K562 (cell line): Measurements from ENCODE around the gene GAD1. TPM values are rescaled to one million over a fixed set of nuclear protein-coding genes. Genes with fewer than 3 reads are reported as not detected.

Source experiments
- NONO ChIP-seq, 2 experiments: fragments of 200-400 bp in 1 of 2; fragments of 450-650 bp in 1 of 2; formaldehyde crosslinking in 1 of 2; IDR thresholded peaks; 2 replicates each; pipeline ENCODE4 v1.6.1; 2017; ENCODE audit warnings: low read depth in 2 of 2, mild to moderate bottlenecking in 2 of 2, moderate library complexity in 2 of 2, low read length in 1 of 2
- PHTF2 ChIP-seq: fragments of 250-450 bp; sonication (Bioruptor Pico); IDR thresholded peaks from 2 replicates; pipeline ENCODE4 v1.5.0; 2021; ENCODE audit warnings: mild to moderate bottlenecking
- STAG1 ChIP-seq: sonication (generic); formaldehyde crosslinking; IDR thresholded peaks from 2 replicates; pipeline ENCODE4 v1.5.0; 2020; ENCODE audit warnings: missing genetic modification reagents, borderline replicate concordance
- ZFX ChIP-seq: sonication (generic); formaldehyde crosslinking; IDR thresholded peaks from 2 replicates; pipeline ENCODE4 v1.8.0; 2022; ENCODE audit warnings: mild to moderate bottlenecking, missing genetic modification reagents, moderate library complexity
- polyA plus RNA-seq, 8 experiments: library from polyadenylated mRNA; depleted of rRNA in 4 of 8; stranded (reverse) in 5 of 8; unstranded in 3 of 8; fragments of >200 nt; fragmentation: Nextera tagmentation in 2 of 8; fragmentation: Illumina TruSeq in 1 of 8; extraction: Ambion mirVana in 2 of 8; extraction: Trizol in 1 of 8; gene quantifications; 2 replicates each; pipeline versions ENCODE4 v1.2.1 to v1.2.3, GENCODE V29; 2011 to 2014; ENCODE audit warnings: inconsistent platforms in 1 of 8, missing spikeins in 1 of 8
- total RNA-seq, 7 experiments: library from RNA; depleted of rRNA in 6 of 7; stranded (reverse); fragments of >200 nt in 6 of 7; fragmentation: Illumina TruSeq in 2 of 7; extraction: Trizol in 2 of 7; gene quantifications; 2 replicates each; pipeline versions ENCODE4 v1.2.1 to v1.2.3, GENCODE V29; 2011 to 2021; ENCODE audit warnings: low replicate concordance in 1 of 7
- TF ChIP-seq, protein P1 (sequence below), 3 experiments: IDR thresholded peaks in 2 of 3; conservative IDR thresholded peaks in 1 of 3; 2 replicates each; pipeline ENCODE4 v1.5.1; 2011 to 2012; ENCODE audit warnings: low read length in 3 of 3, mild to moderate bottlenecking in 3 of 3, control low read depth in 2 of 3, improper control_type of control experiment in 1 of 3, inconsistent platforms in 1 of 3, low read depth in 1 of 3, mixed read lengths in 1 of 3, moderate library complexity in 1 of 3; ENCODE audit not compliant: insufficient read depth in 2 of 3

Gene GAD1
- total and polyA plus RNA-seq, 9 of the 15 experiments (the other 6 are each of a cell fraction or from before 2014, with no cell fraction given) = 2.7 to 29.1 (median 15.7) TPM

DNA sequence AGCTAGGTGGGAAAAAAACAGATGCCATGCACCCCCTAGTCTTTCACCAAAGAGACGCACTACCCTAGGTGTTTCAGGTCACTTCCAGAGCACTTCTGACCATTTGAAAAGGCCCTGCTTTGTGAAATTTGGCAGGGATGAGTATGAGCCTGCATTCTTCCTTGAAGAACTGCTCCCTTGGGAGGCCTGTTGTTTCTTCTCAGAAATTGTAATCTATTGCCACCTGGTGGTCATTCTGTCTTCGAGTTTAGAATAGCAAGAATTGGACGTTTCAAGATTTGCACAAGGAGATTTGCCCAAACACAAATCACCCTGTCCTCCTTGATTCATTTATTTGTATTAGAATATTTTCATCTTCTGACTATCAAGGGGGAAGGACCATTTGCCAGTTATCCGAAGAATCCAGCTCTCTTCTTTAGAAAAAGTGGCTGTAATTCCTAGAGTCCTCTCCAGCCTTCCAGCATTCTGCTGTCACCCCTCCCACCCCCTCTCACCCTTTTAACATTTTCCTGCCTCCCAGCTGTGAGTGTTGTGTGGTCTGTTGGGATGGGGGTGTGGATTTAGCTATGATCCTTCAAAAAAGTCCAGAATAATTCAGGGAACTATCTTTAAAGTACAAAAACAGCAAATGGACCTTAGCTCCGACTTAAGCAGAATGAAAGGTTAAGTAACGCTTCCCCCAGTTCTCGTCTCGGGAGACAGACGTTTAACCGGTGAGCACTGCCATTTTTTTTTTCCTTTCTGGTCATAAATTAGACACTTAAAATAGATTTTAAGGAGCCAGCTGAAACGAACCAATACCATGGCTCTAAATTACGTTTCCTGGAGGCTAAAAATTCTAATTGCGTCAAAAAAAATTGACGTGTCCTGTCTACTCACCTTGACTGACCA, 3.7 kb upstream of the GAD1 start (continued):
- no peak for TF ChIP-seq NONO (IDR thresholded peaks at IDR 0.05; ENCODE audit: low read depth in 2 of 2, low read length in 1 of 2)
- TF ChIP-seq, protein P1, sequence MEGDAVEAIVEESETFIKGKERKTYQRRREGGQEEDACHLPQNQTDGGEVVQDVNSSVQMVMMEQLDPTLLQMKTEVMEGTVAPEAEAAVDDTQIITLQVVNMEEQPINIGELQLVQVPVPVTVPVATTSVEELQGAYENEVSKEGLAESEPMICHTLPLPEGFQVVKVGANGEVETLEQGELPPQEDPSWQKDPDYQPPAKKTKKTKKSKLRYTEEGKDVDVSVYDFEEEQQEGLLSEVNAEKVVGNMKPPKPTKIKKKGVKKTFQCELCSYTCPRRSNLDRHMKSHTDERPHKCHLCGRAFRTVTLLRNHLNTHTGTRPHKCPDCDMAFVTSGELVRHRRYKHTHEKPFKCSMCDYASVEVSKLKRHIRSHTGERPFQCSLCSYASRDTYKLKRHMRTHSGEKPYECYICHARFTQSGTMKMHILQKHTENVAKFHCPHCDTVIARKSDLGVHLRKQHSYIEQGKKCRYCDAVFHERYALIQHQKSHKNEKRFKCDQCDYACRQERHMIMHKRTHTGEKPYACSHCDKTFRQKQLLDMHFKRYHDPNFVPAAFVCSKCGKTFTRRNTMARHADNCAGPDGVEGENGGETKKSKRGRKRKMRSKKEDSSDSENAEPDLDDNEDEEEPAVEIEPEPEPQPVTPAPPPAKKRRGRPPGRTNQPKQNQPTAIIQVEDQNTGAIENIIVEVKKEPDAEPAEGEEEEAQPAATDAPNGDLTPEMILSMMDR (IDR thresholded peaks at IDR 0.05 in 2 of 3, conservative IDR thresholded peaks at IDR 0.05 in 1 of 3; ENCODE audit: insufficient read depth in 2 of 3, low read depth in 1 of 3, low read length in 3 of 3) = peak; percentile 72 to 95 (median 81)
- 0 out of 2 replicates have a peak, but pooled peaks have one; percentile 23 for TF ChIP-seq ZFX
- TF ChIP-seq PHTF2 (CRISPR knock-in tag) = no peak
- peak; percentile 76; the same call in 1 of the 2 replicates for TF ChIP-seq STAG1 (CRISPR knock-in tag)
